Hematopoietic multipotent progenitor cell treated with erythropoietin and hydrocortisone succinate and interleukin-3 and kit ligand, for 8 days (in vitro differentiated cells): Measurements from ENCODE around the gene HNRNPA3.
A peak's percentile ranks its signal among the peaks of the same experiment; 100 is the strongest.
"Not testable (repeated sequence)": the region's sequence is repeated elsewhere in the genome, so short reads cannot be mapped to it uniquely, and the experiment has no call there.

ENCODE experiments used
- DNase-seq: peaks from one replicate; pipeline ENCODE4 v3.0.0-alpha.2; 2015

Gene HNRNPA3

GRCh38 chr2:177234267-177234666 lies 21.7 kb downstream of the HNRNPA3 start:
- no peak for DNase-seq

GRCh38 chr2:177235855-177236437 lies 23.4 kb downstream of the HNRNPA3 start:
- DNase-seq = no peak

GRCh38 chr2:177237932-177238331 lies 25.3 kb downstream of the HNRNPA3 start:
- DNase-seq = no peak

DNA sequence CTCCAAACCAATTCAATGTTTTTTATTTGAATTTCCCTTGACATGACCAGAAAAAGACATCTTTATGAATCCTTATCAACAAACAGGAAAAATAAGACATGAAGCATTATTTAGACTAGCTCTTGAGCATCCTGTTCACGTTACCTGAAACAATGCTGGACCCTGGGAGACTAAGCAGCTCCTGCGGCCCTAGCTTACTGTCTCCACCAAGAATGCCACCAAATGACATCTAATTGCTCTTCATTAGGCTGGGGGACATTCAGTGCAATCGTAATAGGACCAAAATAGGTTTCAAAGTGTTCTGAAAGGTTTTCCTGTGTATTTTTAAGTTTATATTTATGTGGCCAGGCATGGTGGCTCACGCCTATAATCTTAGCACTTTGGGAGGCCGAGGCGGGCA lies 26.5 kb downstream of the HNRNPA3 start:
- DNase-seq = no peak

GRCh38 chr2:177239932-177240630 lies 27.5 kb downstream of the HNRNPA3 start:
- DNase-seq = peak; percentile 52

DNA sequence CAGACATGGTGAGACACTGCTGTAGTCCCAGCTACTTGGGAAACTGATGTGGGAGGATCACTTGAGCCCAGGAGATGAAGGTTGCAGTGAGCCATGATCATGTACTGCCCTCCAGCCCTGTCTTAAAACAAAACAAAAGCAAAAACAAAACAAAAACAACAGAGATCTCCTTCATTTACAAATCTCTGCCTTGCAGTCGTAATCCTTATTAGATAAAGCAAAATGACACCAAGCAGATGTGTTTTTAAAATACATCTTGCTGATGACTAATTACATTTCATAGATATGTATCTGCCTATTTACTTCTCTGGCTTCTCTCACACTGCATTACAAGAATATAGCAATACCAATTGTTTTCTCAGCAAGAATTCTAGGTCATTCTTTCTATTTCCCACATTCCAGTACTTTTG lies 29.1 kb downstream of the HNRNPA3 start:
- DNase-seq = no peak

DNA sequence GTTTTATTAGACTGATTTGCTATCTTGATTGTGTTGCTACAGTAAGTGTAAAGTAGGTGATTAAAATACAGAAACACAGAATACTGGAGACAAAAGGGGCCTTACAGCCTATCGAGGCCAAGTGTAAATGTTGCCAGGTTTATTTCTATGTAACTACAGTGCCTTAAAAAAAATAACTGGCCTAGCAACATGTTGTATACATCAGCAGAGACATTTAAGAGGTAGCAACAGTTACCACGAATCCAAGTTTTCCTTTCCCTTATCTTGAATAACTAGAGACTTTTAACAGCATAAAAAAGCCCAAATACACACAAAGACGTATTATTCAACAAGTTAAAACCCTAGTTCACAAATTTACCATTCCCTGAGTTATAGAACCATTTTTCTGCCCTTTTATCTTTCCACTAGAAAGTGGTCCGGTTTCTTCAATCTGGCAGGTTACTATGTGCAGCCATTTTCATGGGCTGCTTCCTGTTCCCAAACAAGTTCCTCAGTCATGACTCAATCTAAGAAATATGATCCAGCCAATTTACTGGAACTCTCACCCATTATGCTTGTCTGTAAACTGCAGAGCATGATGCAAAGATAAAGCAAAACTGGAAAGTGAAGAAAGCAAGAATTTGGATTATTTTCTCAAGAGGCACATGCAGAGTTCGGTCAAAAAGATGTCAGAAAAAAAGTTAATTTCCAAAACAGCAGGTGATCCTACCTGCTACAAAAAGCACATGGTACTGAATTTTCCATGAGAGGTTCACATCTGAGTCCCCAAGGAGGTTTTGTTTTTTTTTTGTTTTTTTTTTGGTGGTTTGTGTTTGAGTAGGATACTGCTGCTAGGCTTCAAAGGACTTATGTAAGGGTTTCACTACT lies 29.8 kb downstream of the HNRNPA3 start:
- DNase-seq = no peak

- no peak for DNase-seq
Measured at GRCh38 chr2:177243073-177243472, 30.5 kb downstream of the HNRNPA3 start.

DNA sequence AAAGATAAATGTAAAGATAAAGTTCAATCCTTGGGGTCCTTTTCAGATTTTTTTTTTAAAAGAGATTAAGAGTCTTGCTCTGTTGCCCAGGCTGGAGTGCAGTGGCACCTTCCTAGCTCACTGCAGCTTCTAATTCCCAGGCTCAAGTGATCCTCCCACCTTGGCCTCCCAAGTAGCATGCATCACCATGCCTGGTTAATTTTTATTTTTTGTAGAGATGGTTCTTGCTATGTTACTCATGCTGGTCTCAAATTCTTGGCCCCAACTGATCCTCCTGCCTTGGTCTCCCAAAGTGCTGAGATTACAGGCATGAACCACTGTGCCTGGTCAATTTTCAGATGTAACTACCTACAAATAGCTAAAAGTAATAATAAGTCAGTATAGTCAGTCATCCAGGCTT lies 30.9 kb downstream of the HNRNPA3 start:
- no peak for DNase-seq

GRCh38 chr2:177244244-177244771 lies 31.7 kb downstream of the HNRNPA3 start:
- no peak for DNase-seq

- no peak for DNase-seq
Measured at GRCh38 chr2:177245010-177245422, 32.4 kb downstream of the HNRNPA3 start.

- no peak for DNase-seq
Measured at GRCh38 chr2:177246000-177246399, 33.4 kb downstream of the HNRNPA3 start.

- DNase-seq = not testable (repeated sequence)
Measured at GRCh38 chr2:177246523-177247030, 34.0 kb downstream of the HNRNPA3 start.

GRCh38 chr2:177247693-177248262 lies 35.2 kb downstream of the HNRNPA3 start:
- no peak for DNase-seq

DNA sequence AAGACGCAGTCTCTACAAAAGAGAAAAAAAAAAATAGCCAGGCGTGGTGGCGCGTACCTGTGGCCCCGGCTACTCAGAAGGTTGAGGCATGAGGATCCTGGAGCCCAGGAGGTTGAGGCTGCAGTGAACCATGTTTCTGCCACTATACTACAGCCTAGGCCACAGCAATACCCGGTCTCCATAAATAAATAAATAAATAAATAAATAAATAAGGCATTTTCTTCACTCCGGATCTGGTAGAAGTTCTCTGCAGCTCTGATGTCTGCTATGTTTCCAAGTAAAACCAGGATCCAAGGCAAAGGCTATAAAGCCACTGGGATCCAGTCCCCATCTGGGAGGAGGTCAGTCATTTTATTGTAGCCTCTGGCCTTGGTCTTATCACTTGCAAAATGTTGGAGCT lies 36.4 kb downstream of the HNRNPA3 start:
- DNase-seq = no peak

GRCh38 chr2:177250461-177250860 lies 37.9 kb downstream of the HNRNPA3 start:
- DNase-seq = no peak

- DNase-seq = no peak
Measured at GRCh38 chr2:177251165-177251542, 38.6 kb downstream of the HNRNPA3 start.

GRCh38 chr2:177252808-177253531 lies 40.4 kb downstream of the HNRNPA3 start:
- DNase-seq = no peak

GRCh38 chr2:177253704-177254103 lies 41.1 kb downstream of the HNRNPA3 start:
- DNase-seq = no peak

- DNase-seq = peak; percentile 48
Measured at GRCh38 chr2:177254433-177255226, 42.0 kb downstream of the HNRNPA3 start.

DNA sequence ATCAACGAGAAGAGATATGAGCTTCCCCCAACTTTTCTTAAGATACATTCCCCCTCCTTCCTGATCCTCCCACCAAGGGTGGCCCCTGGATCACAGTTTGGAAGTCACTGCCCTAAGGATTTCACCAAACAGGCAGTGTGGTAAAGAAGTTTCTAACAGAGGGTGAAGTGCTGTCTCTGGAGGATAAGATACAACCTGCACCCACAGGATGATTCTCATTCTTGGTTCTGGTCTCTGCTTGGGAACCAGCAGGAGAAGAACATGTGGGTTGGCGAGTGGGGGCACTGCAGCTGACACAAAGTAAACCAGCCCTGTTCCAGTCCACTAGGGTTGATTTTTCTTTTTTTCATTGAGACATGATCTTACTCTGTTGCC lies 42.6 kb downstream of the HNRNPA3 start:
- no peak for DNase-seq

GRCh38 chr2:177256026-177256425 lies 43.4 kb downstream of the HNRNPA3 start:
- DNase-seq = no peak
